Bronchial epithelial cell (primary cell): ENCODE results near the gene CMTM4. TPM values are rescaled to one million over a fixed set of nuclear protein-coding genes. Genes with fewer than 3 reads are reported as not detected.

Experiments used
- DNase-seq: peaks from one replicate; pipeline ENCODE4 v3.0.0-alpha.2; 2010; ENCODE audit warnings: low read depth
- FAIRE-seq: peaks from 2 replicates; lab custom pipeline; 2011; peaks lifted over from hg19 to GRCh38; lab: Jason Lieb, UNC
- H3K27me3 ChIP-seq: 2 replicates; pipeline ENCODE4 v1.5.1; 2011; ENCODE audit warnings: low read length; ENCODE audit not compliant: control insufficient read depth, insufficient read depth
- H3K36me3 ChIP-seq: 2 replicates; pipeline ENCODE4 v1.5.1; 2011; ENCODE audit warnings: low read length; ENCODE audit not compliant: control insufficient read depth, insufficient read depth
- H3K4me3 ChIP-seq: 2 replicates; pipeline ENCODE4 v1.5.1; 2011; ENCODE audit warnings: mild to moderate bottlenecking, low read depth, low read length, control low read depth
- total RNA-seq: library from RNA; depleted of rRNA; stranded (reverse); fragments of >200 nt; gene quantifications from 2 replicates; pipeline ENCODE4 v1.2.1, GENCODE V29; 2014
- TF ChIP-seq, protein P1 (sequence below): IDR thresholded peaks from 2 replicates; pipeline ENCODE4 v1.5.1; 2011; ENCODE audit warnings: mild to moderate bottlenecking, moderate library complexity, low read length, control low read depth, inconsistent platforms; ENCODE audit not compliant: insufficient read depth, severe bottlenecking

Gene CMTM4
- total RNA-seq, 1 donor from 2014 or later = 83.2 TPM

DNA sequence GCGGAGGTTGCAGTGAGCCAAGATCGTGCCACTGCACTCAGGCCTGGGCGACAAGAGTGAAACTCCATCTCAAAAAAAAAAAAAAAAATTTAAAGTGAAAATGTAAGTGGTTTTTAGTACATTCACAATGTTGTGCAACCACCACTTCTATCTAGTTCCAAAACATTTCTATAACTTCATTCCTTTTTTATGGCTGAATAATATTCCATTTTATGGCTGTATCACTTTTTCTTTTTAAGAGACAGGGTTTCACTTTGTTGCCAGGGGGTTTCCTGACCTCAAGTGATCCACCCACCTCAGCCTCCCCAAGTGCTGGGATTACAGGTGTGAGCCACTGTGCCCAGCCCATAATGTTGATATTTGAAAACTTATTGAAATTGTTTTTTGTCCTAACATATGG lies 103.7 kb downstream of the CMTM4 start:
- no peak for FAIRE-seq
- H3K4me3 ChIP-seq = no peak overlapping the region
- no peaks in the 10 kb centered on the region for H3K27me3 ChIP-seq
- TF ChIP-seq, protein P1, sequence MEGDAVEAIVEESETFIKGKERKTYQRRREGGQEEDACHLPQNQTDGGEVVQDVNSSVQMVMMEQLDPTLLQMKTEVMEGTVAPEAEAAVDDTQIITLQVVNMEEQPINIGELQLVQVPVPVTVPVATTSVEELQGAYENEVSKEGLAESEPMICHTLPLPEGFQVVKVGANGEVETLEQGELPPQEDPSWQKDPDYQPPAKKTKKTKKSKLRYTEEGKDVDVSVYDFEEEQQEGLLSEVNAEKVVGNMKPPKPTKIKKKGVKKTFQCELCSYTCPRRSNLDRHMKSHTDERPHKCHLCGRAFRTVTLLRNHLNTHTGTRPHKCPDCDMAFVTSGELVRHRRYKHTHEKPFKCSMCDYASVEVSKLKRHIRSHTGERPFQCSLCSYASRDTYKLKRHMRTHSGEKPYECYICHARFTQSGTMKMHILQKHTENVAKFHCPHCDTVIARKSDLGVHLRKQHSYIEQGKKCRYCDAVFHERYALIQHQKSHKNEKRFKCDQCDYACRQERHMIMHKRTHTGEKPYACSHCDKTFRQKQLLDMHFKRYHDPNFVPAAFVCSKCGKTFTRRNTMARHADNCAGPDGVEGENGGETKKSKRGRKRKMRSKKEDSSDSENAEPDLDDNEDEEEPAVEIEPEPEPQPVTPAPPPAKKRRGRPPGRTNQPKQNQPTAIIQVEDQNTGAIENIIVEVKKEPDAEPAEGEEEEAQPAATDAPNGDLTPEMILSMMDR = no peak
- no peaks in the 10 kb centered on the region for H3K36me3 ChIP-seq
- no peak for DNase-seq

DNA sequence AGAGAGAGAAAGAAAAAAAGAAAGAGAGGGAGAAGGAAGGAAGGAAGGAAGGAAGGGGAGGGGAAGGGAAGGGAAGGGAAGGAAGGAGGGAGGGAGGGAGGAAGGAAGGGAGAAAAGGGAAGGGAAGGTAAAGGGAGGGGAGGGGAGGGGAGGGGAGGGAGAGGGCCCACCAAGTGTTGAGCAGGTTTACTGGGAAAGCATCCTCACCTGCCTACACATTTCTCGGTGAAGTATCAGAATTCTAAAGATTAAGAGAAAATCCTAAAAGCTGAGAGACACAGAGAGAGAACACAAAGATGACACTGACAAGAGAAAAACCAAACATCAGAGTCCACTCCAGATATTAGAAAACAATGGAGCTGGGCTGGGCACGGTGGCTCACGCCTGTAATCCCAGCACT lies 104.3 kb downstream of the CMTM4 start:
- TF ChIP-seq, protein P1 = no peak
- FAIRE-seq = no peak
- Histone ChIP-seq H3K27me3 (no peaks in the 10 kb centered on the region), H3K4me3 (no peak overlapping the region), H3K36me3 (no peaks in the 10 kb centered on the region)
- DNase-seq = no peak

DNA sequence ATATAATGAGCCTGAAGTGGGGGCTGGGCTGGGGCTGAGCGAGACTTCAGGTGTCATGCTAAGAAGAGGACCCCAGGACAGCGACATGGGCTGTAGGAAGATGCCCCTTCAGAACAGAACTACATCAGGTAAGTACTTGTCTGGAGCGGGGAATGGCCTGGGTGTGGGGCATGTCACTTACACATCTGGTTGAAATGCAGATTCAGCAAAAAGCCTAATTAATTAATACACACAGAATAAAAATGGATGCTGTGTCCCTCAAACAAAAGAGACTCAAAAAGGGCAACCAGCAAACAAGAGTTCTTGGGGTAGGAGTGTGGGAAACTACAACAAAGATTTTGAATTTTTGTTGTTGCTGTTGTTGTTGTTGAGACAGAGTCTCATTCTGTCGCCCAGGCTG lies 105.5 kb downstream of the CMTM4 start:
- Histone ChIP-seq H3K4me3 (no peak overlapping the region), H3K27me3 (no peaks in the 10 kb centered on the region), H3K36me3 (no peaks in the 10 kb centered on the region)
- FAIRE-seq (no peak), DNase-seq (no peak)
- TF ChIP-seq, protein P1 = no peak

DNA sequence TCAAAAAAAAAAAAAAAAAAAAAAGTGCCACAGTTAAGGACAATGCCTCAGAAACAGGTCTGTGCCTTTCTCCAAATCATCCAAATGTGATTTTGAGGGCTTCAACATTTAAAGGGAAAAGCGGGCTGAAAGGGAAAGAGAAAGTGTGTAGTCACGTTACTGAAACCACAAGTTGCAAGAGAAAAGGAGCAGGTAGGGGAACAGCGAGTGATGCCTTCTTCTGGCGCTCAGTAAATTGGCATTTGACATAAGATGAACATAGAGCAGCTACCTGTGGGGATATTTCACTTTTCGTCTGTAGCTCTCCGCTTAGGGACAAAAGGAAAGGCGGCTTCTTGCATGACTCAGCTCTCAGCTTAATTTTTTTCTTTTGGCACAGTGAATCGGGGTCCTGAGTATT lies 106.2 kb downstream of the CMTM4 start:
- no peak overlapping the region for H3K4me3 ChIP-seq
- H3K27me3 ChIP-seq = no peaks in the 10 kb centered on the region
- DNase-seq (no peak), FAIRE-seq (no peak)
- no peaks in the 10 kb centered on the region for H3K36me3 ChIP-seq
- TF ChIP-seq, protein P1 = no peak

DNA sequence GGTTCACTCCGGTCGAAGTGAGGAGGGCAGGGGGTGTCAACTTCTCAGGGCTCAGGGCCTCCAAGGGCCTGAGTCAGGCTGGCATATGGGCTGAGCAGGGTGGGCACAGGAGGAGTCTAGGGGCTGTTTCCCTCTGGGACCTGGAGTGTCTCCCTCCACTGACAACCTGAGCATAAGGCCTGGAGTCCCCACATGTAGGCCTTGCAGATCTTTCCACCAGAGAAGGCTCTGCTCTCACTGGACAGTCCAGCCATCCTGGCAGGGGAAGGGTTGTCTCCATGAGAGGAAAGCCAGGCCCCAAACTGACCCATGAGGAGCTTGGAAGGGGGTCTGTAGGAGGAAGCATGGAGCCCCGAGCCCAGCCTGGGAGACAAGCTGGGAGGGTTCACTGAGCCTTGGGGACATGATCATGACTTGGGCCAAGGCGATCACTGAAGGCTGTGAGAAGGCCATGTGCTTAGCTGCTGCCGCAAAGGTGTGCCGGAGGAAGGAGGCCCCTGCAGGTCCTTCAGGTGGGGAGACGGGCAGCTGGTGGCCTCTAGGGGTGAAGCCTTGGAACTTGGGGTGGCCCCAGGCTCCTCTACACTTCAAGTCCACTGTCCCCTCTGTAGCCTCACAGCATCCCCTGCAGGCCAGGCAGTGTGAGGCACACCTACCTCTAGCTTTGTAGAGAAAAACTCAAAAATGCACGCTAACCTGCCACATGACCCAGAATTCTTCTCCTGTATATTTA lies 107.4 kb downstream of the CMTM4 start:
- DNase-seq (no peak), FAIRE-seq (no peak)
- no peaks in the 10 kb centered on the region for H3K27me3 ChIP-seq
- TF ChIP-seq, protein P1 = peak; percentile 62
- H3K4me3 ChIP-seq = no peak overlapping the region
- H3K36me3 ChIP-seq = no peaks in the 10 kb centered on the region

DNA sequence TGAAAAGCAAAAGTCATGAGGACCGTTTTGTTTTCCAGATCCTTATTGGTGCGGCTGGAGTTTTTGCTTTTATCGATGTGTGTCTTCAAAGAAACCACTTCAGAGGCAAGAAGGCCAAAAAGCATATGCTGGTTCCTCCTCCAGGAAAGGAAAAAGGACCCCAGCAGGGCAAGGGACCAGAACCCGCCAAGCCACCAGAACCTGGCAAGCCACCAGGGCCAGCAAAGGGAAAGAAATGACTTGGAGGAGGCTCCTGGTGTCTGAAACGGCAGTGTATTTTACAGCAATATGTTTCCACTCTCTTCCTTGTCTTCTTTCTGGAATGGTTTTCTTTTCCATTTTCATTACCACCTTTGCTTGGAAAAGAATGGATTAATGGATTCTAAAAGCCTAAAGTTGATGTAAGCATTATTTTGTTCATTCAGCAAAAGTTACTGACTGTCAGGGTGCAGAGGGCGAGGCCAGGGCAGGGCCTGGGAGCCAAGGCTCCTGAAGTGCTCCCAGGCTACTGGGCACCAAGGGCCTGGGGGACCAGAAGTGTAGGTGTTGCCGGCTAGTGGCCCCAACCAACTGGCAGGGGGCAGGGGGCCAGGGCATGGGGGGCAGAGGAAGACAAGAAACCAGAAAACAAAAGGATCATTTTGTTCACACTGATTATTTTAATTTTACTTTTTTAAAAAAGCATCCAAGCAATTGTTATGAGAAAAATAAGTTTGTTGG lies 108.5 kb downstream of the CMTM4 start:
- TF ChIP-seq, protein P1 = no peak
- H3K36me3 ChIP-seq = no peaks in the 10 kb centered on the region
- no peak for DNase-seq
- H3K27me3 ChIP-seq = no peaks in the 10 kb centered on the region
- no peak overlapping the region for H3K4me3 ChIP-seq
- no peak for FAIRE-seq
